ENCODE measurements around the gene CMTM8. TPM values are rescaled to one million over a fixed set of nuclear protein-coding genes. Genes with fewer than 3 reads are reported as not detected.

The CMTM8 gene
- total RNA-seq, 4 donors from 2014 or later = 1.4 to 4.1 (median 2.9) TPM

- H3K4me1 ChIP-seq = no peaks in the 10 kb centered on the region
- intact Hi-C loops (cut with DNase I; ENCODE audit: low total_unique reads) = loop anchor here (5.0 kb wide), 1 partner anchor 43 kb away; no protein-coding TSS in a partner anchor
These were observed 101.6 kb downstream of the CMTM8 start for GRCh38 chr3:32340039-32340438.

GRCh38 chr3:32340611-32341365 is 102.3 kb downstream of the CMTM8 start:
- Histone ChIP-seq H3K4me1 (no peaks in the 10 kb centered on the region), H3K36me3 (no peaks in the 10 kb centered on the region), H3K27me3 (no peaks in the 10 kb centered on the region), H3K9me3 (no peaks in the 10 kb centered on the region), H3K27ac (no peak overlapping the region), H3K4me3 (no peak overlapping the region)
- intact Hi-C loops (cut with DNase I; ENCODE audit: low total_unique reads) (loop anchor here (5.0 kb wide), 1 partner anchor 43 kb away; no protein-coding TSS in a partner anchor), in situ Hi-C loops (cut with MboI; ENCODE audit: low sequenced_read_pairs in 4 of 4) (no loop called here)
- DNase-seq = no peak
- no peak for TF ChIP-seq CTCF (IDR thresholded peaks at IDR 0.05 in 4 of 5, conservative IDR thresholded peaks at IDR 0.05 in 1 of 5)
- TF ChIP-seq POLR2A (IDR thresholded peaks at IDR 0.05) = no peak
- ATAC-seq = no peak

More at GRCh38 chr3:32340039-32340438, 101.6 kb downstream of the CMTM8 start:
- no peaks in the 10 kb centered on the region for H3K9me3 ChIP-seq
- H3K4me3 ChIP-seq = no peak overlapping the region
- no peaks in the 10 kb centered on the region for H3K36me3 ChIP-seq
- DNase-seq (no peak), ATAC-seq (no peak)
- peak in 3 of 5 experiments; percentile 27 to 48 (median 36) for TF ChIP-seq CTCF (IDR thresholded peaks at IDR 0.05 in 4 of 5, conservative IDR thresholded peaks at IDR 0.05 in 1 of 5)
- TF ChIP-seq POLR2A (IDR thresholded peaks at IDR 0.05) = no peak
- no peaks in the 10 kb centered on the region for H3K27me3 ChIP-seq
- no peak overlapping the region for H3K27ac ChIP-seq
- in situ Hi-C loops (cut with MboI; ENCODE audit: low sequenced_read_pairs in 4 of 4) = no loop called here

GRCh38 chr3:32347343-32348125 is 109.1 kb downstream of the CMTM8 start:
- TF ChIP-seq POLR2A (IDR thresholded peaks at IDR 0.05) = no peak
- no peak for TF ChIP-seq CTCF (IDR thresholded peaks at IDR 0.05 in 4 of 5, conservative IDR thresholded peaks at IDR 0.05 in 1 of 5)
- Histone ChIP-seq H3K27ac (peak overlapping the region in 1 of 4 donors; percentile 33), H3K9me3 (no peaks in the 10 kb centered on the region), H3K27me3 (no peaks in the 10 kb centered on the region), H3K36me3 (no peaks in the 10 kb centered on the region), H3K4me1 (no peaks in the 10 kb centered on the region), H3K4me3 (no peak overlapping the region)
- intact Hi-C loops (cut with DNase I; ENCODE audit: low total_unique reads) = no loop called here
- ATAC-seq (no peak), DNase-seq (no peak)
- in situ Hi-C loops (cut with MboI; ENCODE audit: low sequenced_read_pairs in 4 of 4) = no loop called here

GRCh38 chr3:32349184-32349583 is 110.7 kb downstream of the CMTM8 start:
- H3K4me3 ChIP-seq = no peak overlapping the region
- ATAC-seq (no peak), DNase-seq (no peak)
- no peak overlapping the region for H3K27ac ChIP-seq
- no peaks in the 10 kb centered on the region for H3K9me3 ChIP-seq
- in situ Hi-C loops (cut with MboI; ENCODE audit: low sequenced_read_pairs in 4 of 4) (no loop called here), intact Hi-C loops (cut with DNase I; ENCODE audit: low total_unique reads) (no loop called here)
- no peak for TF ChIP-seq CTCF (IDR thresholded peaks at IDR 0.05 in 4 of 5, conservative IDR thresholded peaks at IDR 0.05 in 1 of 5)
- TF ChIP-seq POLR2A (IDR thresholded peaks at IDR 0.05) = no peak
- H3K36me3 ChIP-seq = no peaks in the 10 kb centered on the region
- H3K4me1 ChIP-seq = no peaks in the 10 kb centered on the region
- H3K27me3 ChIP-seq = no peaks in the 10 kb centered on the region
